ENCODE measurements around the gene MTREX.

The MTREX gene

GRCh38 chr5:55467862-55468551 lies 160.2 kb downstream of the MTREX start:
- ChIA-PET CTCF (no interaction called here), POLR2A (no interaction called here)
- TF ChIP-seq CTCF (IDR thresholded peaks at IDR 0.05; ENCODE audit: insufficient read depth, low read length, missing control alignments): no peak
- no peak overlapping the region for H3K4me3 ChIP-seq (ENCODE audit: low read depth, low read length)
- no peak for DNase-seq (ENCODE audit: low read depth, low spot score)

- no peak for DNase-seq (ENCODE audit: low read depth, low spot score)
- no peak for TF ChIP-seq CTCF (IDR thresholded peaks at IDR 0.05; ENCODE audit: insufficient read depth, low read length, missing control alignments)
- no peak overlapping the region for H3K4me3 ChIP-seq (ENCODE audit: low read depth, low read length)
- POLR2A ChIA-PET: no interaction called here
- CTCF ChIA-PET: no interaction called here
Observed at GRCh38 chr5:55469839-55470238, 162.1 kb downstream of the MTREX start.

- CTCF ChIA-PET: no interaction called here
- POLR2A ChIA-PET: no interaction called here
- TF ChIP-seq CTCF (IDR thresholded peaks at IDR 0.05; ENCODE audit: insufficient read depth, low read length, missing control alignments): no peak
- no peak for DNase-seq (ENCODE audit: low read depth, low spot score)
- H3K4me3 ChIP-seq (ENCODE audit: low read depth, low read length): no peak overlapping the region
Observed at GRCh38 chr5:55470282-55470681, 162.5 kb downstream of the MTREX start.

DNA sequence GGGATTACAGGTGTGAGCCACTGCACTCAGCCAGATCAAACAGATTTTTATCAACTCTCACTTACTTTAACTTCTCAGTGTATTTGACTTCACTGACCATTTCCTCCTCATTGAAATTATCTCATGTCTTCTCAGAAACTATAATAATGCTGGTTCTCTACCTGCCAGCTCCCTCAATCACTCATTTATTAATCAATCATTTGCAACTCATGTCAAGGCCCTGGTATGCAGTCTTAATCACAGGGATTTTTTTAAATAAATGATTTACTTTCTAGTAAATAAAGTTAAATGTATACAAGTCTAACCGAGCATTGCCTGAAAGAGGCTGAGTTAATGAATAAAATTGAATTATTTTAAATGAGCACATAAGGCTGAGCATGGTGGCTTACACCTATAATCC lies 163.7 kb downstream of the MTREX start:
- H3K4me3 ChIP-seq (ENCODE audit: low read depth, low read length): no peak overlapping the region
- TF ChIP-seq CTCF (IDR thresholded peaks at IDR 0.05; ENCODE audit: insufficient read depth, low read length, missing control alignments): no peak
- POLR2A ChIA-PET: no interaction called here
- DNase-seq (ENCODE audit: low read depth, low spot score): no peak
- CTCF ChIA-PET: no interaction called here

DNA sequence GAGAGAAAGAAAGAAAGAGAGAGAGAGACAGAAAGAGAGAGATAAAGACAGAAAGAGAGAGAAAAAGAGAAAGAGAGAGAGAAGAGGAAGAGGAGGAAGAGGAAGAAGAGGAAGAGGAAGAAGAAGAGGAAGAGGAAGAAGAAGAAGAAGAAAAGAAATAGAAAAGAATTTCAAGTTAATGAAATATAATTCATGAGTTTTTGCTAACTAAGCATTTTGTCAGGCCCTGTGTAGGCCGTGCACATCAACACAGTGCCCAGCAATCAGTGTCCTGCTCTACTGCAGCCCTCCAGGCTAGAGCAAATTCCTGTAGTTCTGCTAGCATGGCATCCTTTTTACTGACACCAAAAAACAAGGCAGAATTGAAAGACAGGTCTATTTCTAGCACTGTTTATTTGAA lies 164.9 kb downstream of the MTREX start:
- ChIA-PET CTCF (interaction anchor here (0.9 kb wide), 1 partner anchor 8 kb away, joined by 3 read pairs; no protein-coding TSS in a partner anchor), POLR2A (no interaction called here)
- no peak for TF ChIP-seq CTCF (IDR thresholded peaks at IDR 0.05; ENCODE audit: insufficient read depth, low read length, missing control alignments)
- H3K4me3 ChIP-seq (ENCODE audit: low read depth, low read length): no peak overlapping the region
- DNase-seq (ENCODE audit: low read depth, low spot score): no peak

All from AG04449 (cell line).